Stimulated activated naive CD8-positive, alpha-beta T cell treated with anti-CD3 and anti-CD28 coated beads, Interleukin-15, Interleukin-2, amounts not matched to agents 100 U/mL and 50 U/mL, for 24 hours (primary cell): ENCODE measurements around the gene TTLL7.

ENCODE experiments used
- ATAC-seq: fragments of 150-1000 bp; cut with Tn5 transposase; one replicate; pipeline ENCODE4 v1.10.0; 2021
- DNase-seq: peaks from one replicate; pipeline ENCODE4 v3.0.0; 2021

The TTLL7 gene

GRCh38 chr1:83998498-83999315 lies at the start of gene TTLL7:
TTLL7 (minus strand) TSS chr1:83999132; CDS start chr1:83952211, 46,921 bp downstream.
- DNase-seq = peak; percentile 74
- ATAC-seq = peak; percentile 86

GRCh38 chr1:84042461-84042860 lies 43.5 kb upstream of the TTLL7 start:
- ATAC-seq = no peak
- DNase-seq = no peak

- no peak for DNase-seq
- no peak for ATAC-seq
These were observed 39.1 kb upstream of the TTLL7 start for GRCh38 chr1:84037758-84038611.

GRCh38 chr1:84031802-84032327 lies 32.9 kb upstream of the TTLL7 start:
- DNase-seq (no peak), ATAC-seq (no peak)

- no peak for ATAC-seq
- no peak for DNase-seq
These were observed 28.4 kb upstream of the TTLL7 start for GRCh38 chr1:84027368-84027767.

- no peak for ATAC-seq
- no peak for DNase-seq
These were observed 27.0 kb upstream of the TTLL7 start for GRCh38 chr1:84025966-84026365.

GRCh38 chr1:84021822-84022221 lies 22.9 kb upstream of the TTLL7 start:
- ATAC-seq = no peak
- DNase-seq = no peak

DNA sequence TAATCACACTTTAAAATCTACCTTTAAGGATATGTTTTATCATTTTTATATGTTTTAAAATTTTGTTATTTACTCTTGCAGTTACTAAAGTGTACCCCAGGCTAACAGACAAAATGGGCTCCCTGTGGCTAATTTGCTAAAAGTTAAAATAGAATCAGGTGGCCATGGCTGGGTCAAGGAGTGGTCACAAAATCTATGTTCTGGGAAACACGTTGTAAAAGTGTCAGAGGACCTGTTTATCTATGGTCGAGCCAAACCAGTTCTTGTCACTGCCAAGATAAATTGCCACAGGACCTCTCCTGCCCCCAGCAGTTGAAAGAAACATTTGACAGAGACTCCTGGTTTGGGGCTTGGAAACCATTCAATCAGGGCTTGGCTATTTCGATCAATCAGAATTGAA lies 21.2 kb upstream of the TTLL7 start:
- DNase-seq (no peak), ATAC-seq (no peak)

GRCh38 chr1:84019217-84019616 lies 20.3 kb upstream of the TTLL7 start:
- ATAC-seq (no peak), DNase-seq (no peak)

DNA sequence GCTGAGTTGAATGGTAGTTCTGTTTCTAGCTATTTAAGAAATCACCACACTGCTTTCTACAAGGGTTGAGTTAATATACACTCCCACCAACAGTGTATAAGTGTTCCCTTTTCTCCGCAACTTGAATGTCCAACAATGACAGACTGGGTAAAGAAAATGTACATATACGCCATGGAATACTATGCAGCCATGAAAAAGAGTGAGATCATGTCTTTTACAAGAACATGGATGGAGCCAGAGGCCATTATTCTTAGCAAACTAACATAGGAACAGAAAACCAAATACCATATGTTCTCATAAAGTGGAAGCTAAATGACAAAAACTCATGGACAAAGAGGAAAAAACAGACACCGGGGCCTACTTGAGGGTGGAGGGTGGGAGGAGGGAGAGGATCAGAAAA lies 14.8 kb upstream of the TTLL7 start:
- no peak for ATAC-seq
- no peak for DNase-seq

- DNase-seq (no peak), ATAC-seq (no peak)
These were observed 13.1 kb upstream of the TTLL7 start for GRCh38 chr1:84012018-84012417.

DNA sequence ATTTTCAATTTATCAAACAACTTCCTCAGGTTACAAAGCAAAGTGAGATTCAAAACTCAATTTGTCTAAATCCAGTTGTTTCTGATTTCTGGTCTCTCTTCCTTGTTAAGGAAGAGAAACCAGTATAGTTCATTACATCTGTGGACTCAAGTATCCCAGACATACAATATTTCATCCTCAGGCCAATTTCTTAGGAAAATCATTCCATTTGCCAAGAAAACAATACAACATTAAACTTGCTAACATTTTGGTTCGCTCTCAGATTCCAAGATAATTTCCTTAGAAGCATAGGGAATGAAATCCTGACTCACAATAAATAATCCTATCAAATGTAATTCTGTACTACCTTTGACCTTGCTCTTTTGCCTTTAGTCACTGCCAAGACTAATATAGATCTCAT lies 11.2 kb upstream of the TTLL7 start:
- DNase-seq = no peak
- no peak for ATAC-seq

DNA sequence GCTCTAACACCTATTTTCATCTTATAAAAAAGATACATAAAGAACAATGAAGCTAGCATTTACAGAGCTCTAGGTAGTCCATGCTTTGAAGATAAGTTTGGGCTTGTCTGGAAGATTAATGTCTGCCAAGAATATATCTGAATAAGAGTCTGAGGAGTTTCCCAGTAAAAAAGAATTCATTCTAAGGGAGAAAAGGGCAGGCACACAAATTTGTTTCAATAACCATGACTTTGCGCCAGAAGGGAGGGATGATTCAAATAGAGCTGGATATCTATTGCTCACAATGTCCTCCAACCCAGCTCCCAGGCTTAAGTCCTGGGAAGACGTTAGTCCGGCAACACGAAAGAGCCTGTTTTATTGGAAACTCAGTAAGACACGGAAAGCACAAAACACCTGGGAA lies 9.7 kb upstream of the TTLL7 start:
- DNase-seq (no peak), ATAC-seq (no peak)

- ATAC-seq (peak; percentile 36), DNase-seq (no peak)
These were observed 7.7 kb upstream of the TTLL7 start for GRCh38 chr1:84006591-84006990.

GRCh38 chr1:84001501-84001900 lies 2.6 kb upstream of the TTLL7 start:
- no peak for DNase-seq
- no peak for ATAC-seq

- ATAC-seq (no peak), DNase-seq (no peak)
These were observed 2.1 kb upstream of the TTLL7 start for GRCh38 chr1:84000954-84001495.

GRCh38 chr1:84000196-84000885 lies 1.4 kb upstream of the TTLL7 start:
- DNase-seq = no peak
- ATAC-seq = no peak

DNA sequence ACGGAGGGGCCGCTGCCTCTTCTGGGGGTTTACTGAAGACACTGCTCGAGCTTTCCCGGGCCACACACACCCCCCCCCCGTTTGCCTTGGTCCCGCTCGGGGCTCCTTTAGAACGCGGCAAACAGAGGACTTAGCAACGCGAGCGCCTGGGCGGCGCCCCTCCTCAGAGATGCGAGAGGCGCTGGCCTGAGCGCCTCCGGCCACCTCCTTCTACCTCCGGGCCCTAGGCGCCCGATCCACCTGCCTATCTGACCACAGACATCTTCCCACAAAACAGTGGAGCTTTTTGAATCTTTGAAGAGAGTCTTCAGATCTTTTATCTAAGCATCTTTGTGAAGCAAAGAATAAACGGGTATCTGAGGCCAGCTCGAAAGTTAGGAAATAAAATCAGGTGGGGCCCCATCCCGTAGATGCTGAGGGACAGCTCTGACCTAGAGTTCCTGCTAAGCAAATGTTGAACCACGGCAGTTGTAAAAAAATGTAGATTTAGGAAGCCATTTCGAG lies 436 bp upstream of the TTLL7 start:
- DNase-seq (no peak), ATAC-seq (peak; percentile 73)

DNA sequence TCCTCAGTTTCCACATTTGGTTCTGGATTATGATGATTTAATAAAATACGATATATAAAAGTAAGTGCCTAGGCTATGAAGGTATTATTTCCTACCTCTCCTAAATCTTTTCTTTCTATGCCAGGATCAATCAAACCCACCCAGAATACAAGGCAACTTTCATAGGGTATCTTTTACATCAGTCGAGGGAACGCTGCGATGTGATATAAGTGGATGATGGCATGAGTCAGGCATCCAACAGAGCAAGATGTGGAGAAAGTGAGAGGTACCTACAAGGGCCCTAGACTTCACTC lies 781 bp downstream of the TTLL7 start:
- DNase-seq (no peak), ATAC-seq (no peak)

DNA sequence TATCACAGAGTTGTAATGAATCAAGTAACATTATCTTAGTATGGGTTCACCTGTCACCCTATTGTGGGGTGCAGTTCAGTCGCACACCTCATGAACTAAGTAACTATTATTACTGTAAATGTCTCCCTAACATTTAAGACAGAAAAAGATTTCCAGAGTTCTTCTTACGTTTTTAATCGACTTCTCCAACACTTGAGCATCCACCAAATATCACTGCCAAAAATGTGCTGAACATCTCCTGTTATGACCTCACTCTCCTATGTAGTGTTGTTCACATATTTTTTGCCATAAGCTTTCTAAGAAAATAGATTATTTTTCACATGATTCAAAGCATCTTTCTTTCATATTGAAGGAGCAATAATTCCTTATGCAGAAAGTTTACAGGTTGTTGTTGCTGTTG lies 1.3 kb downstream of the TTLL7 start:
- no peak for DNase-seq
- ATAC-seq = no peak

- ATAC-seq = no peak
- no peak for DNase-seq
These were observed 2.3 kb downstream of the TTLL7 start for GRCh38 chr1:83996621-83997020.

DNA sequence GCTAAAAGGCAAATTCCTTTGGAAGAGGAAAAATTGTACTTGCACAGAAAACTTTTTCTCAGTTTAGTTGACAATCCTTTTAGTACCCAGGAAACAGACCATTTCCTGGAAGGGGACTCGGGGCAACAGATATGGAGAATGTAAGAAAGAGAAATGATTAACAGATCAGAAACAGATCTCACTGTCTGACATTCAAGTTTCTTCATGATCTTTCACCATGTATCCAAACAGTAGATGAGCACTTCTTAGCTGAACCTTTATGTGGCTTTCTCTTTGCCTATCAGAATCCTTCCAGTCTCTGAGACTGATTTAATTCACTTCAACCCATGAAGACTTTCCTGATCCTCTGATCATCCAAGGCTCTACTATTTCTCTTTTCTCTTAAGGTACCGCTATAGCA lies 2.7 kb downstream of the TTLL7 start:
- DNase-seq (no peak), ATAC-seq (no peak)
